ENCODE results near the gene PGRMC2. TPM values are rescaled to one million over a fixed set of nuclear protein-coding genes. Genes with fewer than 3 reads are reported as not detected.

Gene PGRMC2
- total and polyA plus RNA-seq, 4 donors, result 27.5 to 64.4 (median 56.9) TPM

DNA sequence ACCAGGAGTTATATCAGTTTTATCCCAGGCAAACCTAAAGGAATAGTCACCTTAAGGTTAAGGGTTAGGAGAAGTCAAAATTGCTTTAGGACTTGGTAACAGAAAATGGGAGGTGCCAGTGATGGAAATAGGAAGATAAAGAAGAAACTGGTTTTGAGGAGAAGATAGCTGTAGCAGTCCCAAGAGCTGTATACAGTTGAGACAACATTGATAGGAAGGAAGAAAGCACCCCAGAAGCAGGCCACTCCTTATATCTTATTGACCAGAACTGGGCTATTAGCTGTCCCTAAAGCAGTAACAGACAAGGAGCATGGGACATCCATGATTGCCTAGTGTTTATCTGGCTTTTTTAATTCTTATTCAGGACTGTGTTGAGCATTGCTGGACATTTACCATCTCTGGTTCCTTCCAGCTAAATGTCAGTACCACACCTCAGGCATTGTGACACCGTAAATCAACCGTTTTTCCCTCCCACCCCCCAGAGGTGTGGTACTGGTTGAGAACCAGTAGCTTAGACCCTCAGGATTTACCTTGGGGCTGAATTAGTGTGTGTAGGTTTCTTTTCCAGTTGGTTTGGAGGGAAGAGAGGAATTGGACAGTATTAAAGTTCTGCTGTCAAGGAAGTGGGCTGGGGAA, 2.0 kb upstream of the PGRMC2 start:
- no peaks in the 10 kb centered on the region for H3K36me3 ChIP-seq (ENCODE audit: control insufficient read depth, insufficient read depth, low read length)
- H3K4me3 ChIP-seq (ENCODE audit: low read depth, low read length), result no peak overlapping the region
- H3K27ac ChIP-seq (ENCODE audit: low read depth, low read length), result no peak overlapping the region
- H3K4me1 ChIP-seq (ENCODE audit: control insufficient read depth, insufficient read depth, low read length), result peaks cover 9% of the 10 kb centered on the region
- no peaks in the 10 kb centered on the region for H3K27me3 ChIP-seq (ENCODE audit: control insufficient read depth, insufficient read depth, low read length)
- H3K9me3 ChIP-seq (ENCODE audit: control insufficient read depth, insufficient read depth, low read length), result no peaks in the 10 kb centered on the region
- DNase-seq (ENCODE audit: low read depth in 4 of 6, low spot score in 6 of 6), result no peak
- no CpG with 5 or more reads among the region's 2 CpGs for WGBS (ENCODE audit: insufficient coverage)

DNA sequence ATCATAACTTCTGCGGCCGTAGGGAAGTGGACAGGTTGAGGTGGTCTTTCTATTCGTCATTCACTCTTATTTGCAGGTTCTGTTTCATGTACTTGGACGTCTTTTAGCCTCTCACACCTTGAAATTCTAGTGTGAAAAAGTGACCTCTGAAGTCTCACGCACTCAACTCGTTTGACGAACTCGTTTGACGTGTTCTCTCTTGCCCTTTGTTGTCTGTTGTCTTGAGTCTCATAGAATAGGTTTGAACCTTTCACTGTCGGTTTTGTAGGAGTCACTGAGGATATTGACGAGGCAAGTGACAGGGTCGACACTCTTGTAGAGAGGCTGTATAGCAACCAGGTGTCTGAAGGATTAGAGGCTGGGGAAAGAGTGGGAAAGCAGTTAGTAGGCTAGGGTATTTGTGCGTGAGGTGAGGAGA, 1.1 kb upstream of the PGRMC2 start:
- H3K36me3 ChIP-seq (ENCODE audit: control insufficient read depth, insufficient read depth, low read length), result peaks cover 2% of the 10 kb centered on the region
- peak overlapping the region; percentile 94 for H3K27ac ChIP-seq (ENCODE audit: low read depth, low read length)
- peaks cover 9% of the 10 kb centered on the region for H3K4me1 ChIP-seq (ENCODE audit: control insufficient read depth, insufficient read depth, low read length)
- WGBS (ENCODE audit: insufficient coverage), result 3% methylated on average over 10 of the region's 13 CpGs
- H3K4me3 ChIP-seq (ENCODE audit: low read depth, low read length), result peak overlapping the region; percentile 89
- H3K27me3 ChIP-seq (ENCODE audit: control insufficient read depth, insufficient read depth, low read length), result no peaks in the 10 kb centered on the region
- peak in 1 of 6 donors; percentile 15 for DNase-seq (ENCODE audit: low read depth in 4 of 6, low spot score in 6 of 6)
- no peaks in the 10 kb centered on the region for H3K9me3 ChIP-seq (ENCODE audit: control insufficient read depth, insufficient read depth, low read length)

DNA sequence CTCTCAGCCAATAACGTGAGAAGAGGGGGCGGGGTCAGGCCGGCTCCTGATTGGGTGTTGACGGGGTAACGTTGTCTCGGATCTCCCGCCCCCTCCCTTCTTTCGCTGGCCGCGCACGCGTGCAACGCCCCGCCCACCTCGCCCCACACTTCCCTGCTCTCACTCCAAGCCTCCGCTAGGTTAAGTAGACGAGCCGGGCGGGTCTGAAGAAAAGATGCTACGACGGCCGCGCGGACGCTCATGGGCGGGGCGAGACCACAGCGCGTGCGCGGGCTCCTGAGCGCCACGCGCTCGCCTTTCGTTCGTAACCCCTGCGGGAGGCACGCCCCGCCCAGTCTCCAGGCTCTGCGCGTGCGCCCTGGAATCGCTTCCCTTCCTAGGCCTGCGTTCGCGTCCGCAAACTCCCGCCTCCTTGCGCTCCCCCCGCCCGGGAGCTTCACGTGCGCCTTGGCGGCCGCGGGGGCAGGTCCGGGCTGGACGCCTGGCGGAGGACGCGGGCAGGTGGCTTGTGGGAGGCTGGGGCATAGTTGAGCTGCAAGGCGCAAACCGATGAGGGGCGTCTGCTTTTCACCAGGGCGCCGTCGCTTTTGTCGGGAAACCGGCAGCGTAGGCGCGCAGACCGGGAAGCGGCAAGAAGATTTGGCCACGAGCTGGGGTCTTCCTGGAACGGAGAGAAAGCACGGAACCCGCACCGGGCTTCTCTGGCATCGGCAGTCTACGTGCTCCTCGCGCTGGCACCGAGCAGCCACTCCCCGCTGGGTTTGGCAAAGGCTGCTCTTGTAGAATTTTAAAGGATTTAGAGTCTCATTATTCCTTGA, 467 bp upstream of the PGRMC2 start:
- peak; percentile 97 to 100 (median 98) for DNase-seq (ENCODE audit: low read depth in 4 of 6, low spot score in 6 of 6)
- H3K9me3 ChIP-seq (ENCODE audit: control insufficient read depth, insufficient read depth, low read length), result no peaks in the 10 kb centered on the region
- H3K36me3 ChIP-seq (ENCODE audit: control insufficient read depth, insufficient read depth, low read length), result peaks cover 5% of the 10 kb centered on the region
- WGBS (ENCODE audit: insufficient coverage), result under 1% methylated on average over 82 of the region's 86 CpGs
- H3K4me3 ChIP-seq (ENCODE audit: low read depth, low read length), result peak overlapping the region; percentile 89
- H3K27ac ChIP-seq (ENCODE audit: low read depth, low read length), result peak overlapping the region; percentile 94
- H3K4me1 ChIP-seq (ENCODE audit: control insufficient read depth, insufficient read depth, low read length), result peaks cover 9% of the 10 kb centered on the region
- no peaks in the 10 kb centered on the region for H3K27me3 ChIP-seq (ENCODE audit: control insufficient read depth, insufficient read depth, low read length)

DNA sequence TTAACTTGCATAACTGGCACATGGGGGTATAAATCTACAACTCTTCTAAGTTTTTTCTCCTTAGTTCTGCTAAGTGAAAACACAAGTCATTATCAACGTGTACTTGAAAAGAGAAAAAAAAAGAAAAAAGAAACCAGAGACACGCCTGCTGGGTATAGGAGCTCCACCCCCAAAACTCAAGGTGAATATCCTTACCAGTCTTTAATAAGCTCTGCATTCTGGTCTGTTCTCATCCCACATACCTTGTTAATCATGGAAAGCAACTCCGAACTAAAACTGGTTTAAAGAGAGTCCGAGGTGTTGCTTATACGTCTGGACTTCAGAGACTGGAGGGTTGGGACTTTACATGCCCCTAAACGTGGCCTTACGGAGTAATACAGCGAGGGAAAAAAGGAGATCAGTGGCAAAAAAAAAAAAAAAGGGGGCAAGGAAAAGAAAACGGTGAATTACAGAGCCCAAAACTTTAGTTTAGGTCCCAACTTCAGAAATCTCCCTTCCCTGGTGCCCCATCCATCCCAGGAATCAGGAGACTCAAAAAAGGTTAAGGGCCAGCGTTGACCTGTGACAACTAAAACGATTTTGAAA, 1.0 kb downstream of the PGRMC2 start:
- Histone ChIP-seq H3K27me3 (ENCODE audit: control insufficient read depth, insufficient read depth, low read length) (no peaks in the 10 kb centered on the region), H3K4me3 (ENCODE audit: low read depth, low read length) (peak overlapping the region; percentile 89), H3K4me1 (ENCODE audit: control insufficient read depth, insufficient read depth, low read length) (peaks cover 9% of the 10 kb centered on the region), H3K27ac (ENCODE audit: low read depth, low read length) (peak overlapping the region; percentile 94), H3K36me3 (ENCODE audit: control insufficient read depth, insufficient read depth, low read length) (peaks cover 5% of the 10 kb centered on the region), H3K9me3 (ENCODE audit: control insufficient read depth, insufficient read depth, low read length) (no peaks in the 10 kb centered on the region)
- 0% methylated on average over 8 of the region's 11 CpGs for WGBS (ENCODE audit: insufficient coverage)
- peak in 3 of 6 donors; percentile 4 to 32 (median 25) for DNase-seq (ENCODE audit: low read depth in 4 of 6, low spot score in 6 of 6)

DNA sequence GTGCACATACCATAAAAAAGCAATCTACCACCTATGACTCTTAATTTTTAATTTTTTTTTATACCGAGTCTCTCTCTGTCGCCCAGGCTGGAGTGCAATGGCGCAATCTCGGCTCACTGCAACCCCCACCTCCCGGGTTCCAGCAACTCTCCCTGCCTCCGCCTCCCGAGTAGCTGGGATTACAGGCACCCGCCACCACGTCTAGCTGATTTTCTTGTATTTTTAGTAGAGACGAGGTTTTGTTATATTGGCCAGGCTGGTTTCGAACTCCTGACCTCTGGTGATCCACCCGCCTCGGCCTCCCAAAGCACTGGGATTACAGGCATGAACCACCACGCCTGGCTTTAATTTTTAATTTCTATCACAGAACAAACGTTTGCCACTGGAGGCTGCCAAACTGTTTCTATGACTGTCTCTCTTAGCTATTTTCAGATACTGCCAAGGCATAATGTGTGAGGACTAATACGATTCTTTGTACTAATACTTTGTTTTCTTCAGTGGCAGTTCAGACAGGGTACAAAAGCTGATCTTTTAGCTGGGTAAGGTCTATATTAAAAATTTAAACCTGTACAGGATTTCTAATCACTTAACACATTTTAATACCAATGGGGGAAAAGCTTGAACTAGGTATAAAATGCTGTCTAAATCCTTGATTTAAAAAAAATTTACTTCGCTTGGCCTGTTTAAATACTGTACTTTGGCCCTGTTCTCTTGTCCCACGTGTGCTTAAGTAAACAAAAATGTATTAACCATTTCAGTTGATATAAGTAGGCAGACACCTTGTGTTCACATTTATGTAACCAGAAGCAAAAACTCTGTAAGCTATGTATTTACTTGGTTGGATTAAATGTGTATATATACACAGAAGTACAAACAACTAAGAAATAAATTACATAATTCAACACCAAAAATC, 2.3 kb downstream of the PGRMC2 start:
- no peaks in the 10 kb centered on the region for H3K9me3 ChIP-seq (ENCODE audit: control insufficient read depth, insufficient read depth, low read length)
- peaks cover 9% of the 10 kb centered on the region for H3K4me1 ChIP-seq (ENCODE audit: control insufficient read depth, insufficient read depth, low read length)
- H3K4me3 ChIP-seq (ENCODE audit: low read depth, low read length), result no peak overlapping the region
- H3K36me3 ChIP-seq (ENCODE audit: control insufficient read depth, insufficient read depth, low read length), result peaks cover 5% of the 10 kb centered on the region
- DNase-seq (ENCODE audit: low read depth in 4 of 6, low spot score in 6 of 6), result no peak
- 92% methylated on average over 10 of the region's 18 CpGs for WGBS (ENCODE audit: insufficient coverage)
- no peaks in the 10 kb centered on the region for H3K27me3 ChIP-seq (ENCODE audit: control insufficient read depth, insufficient read depth, low read length)
- no peak overlapping the region for H3K27ac ChIP-seq (ENCODE audit: low read depth, low read length)

DNA sequence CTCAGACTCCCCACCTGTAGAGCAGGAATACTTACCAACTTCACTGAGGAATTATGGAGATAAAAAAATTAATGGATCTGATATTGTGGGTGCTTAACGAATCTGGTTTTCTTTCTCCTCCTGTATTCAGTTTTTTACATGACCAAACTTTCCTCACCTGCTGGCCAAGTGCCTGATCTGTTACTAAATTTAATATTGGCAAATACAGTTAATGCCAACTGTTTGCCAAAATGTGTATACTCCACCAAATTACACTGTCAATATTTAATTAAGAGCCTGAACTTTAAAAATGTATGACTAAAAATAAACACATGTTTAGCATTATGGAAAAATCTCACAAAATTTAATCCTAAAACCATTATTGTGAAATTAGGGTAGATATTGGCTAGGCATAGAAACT, 3.3 kb downstream of the PGRMC2 start:
- Histone ChIP-seq H3K4me1 (ENCODE audit: control insufficient read depth, insufficient read depth, low read length) (peaks cover 9% of the 10 kb centered on the region), H3K9me3 (ENCODE audit: control insufficient read depth, insufficient read depth, low read length) (no peaks in the 10 kb centered on the region), H3K36me3 (ENCODE audit: control insufficient read depth, insufficient read depth, low read length) (peaks cover 5% of the 10 kb centered on the region), H3K4me3 (ENCODE audit: low read depth, low read length) (no peak overlapping the region), H3K27me3 (ENCODE audit: control insufficient read depth, insufficient read depth, low read length) (no peaks in the 10 kb centered on the region), H3K27ac (ENCODE audit: low read depth, low read length) (no peak overlapping the region)
- DNase-seq (ENCODE audit: low read depth in 4 of 6, low spot score in 6 of 6), result no peak
- no CpG with 5 or more reads among the region's 1 CpG for WGBS (ENCODE audit: insufficient coverage)

DNA sequence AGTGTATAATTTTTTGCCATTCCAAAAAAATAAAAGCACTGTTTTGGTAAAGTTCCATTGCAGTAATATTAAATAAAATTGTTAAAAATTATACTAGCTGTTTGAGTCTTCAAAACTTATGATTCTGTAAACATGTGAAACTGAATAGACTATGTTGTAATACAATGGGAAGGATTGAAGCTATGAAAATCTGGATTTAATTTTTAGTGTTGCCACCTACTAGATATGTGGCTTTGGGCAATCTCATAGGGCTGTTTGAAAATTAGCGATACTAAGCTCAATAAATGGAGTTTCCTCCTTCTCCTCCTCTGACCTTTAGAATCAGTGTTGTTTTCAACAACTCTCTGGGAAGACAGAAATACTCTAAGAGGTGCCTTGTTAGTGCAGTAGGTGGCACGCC, 4.5 kb downstream of the PGRMC2 start:
- Histone ChIP-seq H3K4me1 (ENCODE audit: control insufficient read depth, insufficient read depth, low read length) (peaks cover 4% of the 10 kb centered on the region), H3K9me3 (ENCODE audit: control insufficient read depth, insufficient read depth, low read length) (no peaks in the 10 kb centered on the region), H3K27me3 (ENCODE audit: control insufficient read depth, insufficient read depth, low read length) (no peaks in the 10 kb centered on the region), H3K27ac (ENCODE audit: low read depth, low read length) (no peak overlapping the region), H3K4me3 (ENCODE audit: low read depth, low read length) (no peak overlapping the region), H3K36me3 (ENCODE audit: control insufficient read depth, insufficient read depth, low read length) (peaks cover 5% of the 10 kb centered on the region)
- DNase-seq (ENCODE audit: low read depth in 4 of 6, low spot score in 6 of 6), result no peak
- no CpG with 5 or more reads among the region's 2 CpGs for WGBS (ENCODE audit: insufficient coverage)

DNA sequence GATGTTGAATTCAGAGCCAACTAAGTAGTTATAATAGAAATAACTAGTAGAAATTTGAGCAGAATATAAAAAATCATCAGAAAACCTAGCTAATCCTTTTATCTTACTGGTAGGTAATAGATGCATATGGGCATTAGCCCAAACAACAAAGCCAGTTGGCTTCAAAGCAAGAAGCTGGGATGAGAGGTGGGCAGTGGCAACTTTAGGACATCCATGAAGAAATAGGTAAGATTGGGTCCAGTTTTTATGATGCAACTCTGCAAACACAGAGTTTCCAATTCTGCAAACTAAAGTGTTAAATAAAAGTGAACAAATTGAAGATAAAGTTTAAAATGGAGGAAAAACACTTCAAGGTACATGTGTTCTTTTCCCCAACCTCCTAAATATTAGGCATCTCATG, 5.1 kb downstream of the PGRMC2 start:
- peaks cover 4% of the 10 kb centered on the region for H3K4me1 ChIP-seq (ENCODE audit: control insufficient read depth, insufficient read depth, low read length)
- no peaks in the 10 kb centered on the region for H3K9me3 ChIP-seq (ENCODE audit: control insufficient read depth, insufficient read depth, low read length)
- no peak overlapping the region for H3K27ac ChIP-seq (ENCODE audit: low read depth, low read length)
- H3K4me3 ChIP-seq (ENCODE audit: low read depth, low read length), result no peak overlapping the region
- peaks cover 5% of the 10 kb centered on the region for H3K36me3 ChIP-seq (ENCODE audit: control insufficient read depth, insufficient read depth, low read length)
- H3K27me3 ChIP-seq (ENCODE audit: control insufficient read depth, insufficient read depth, low read length), result no peaks in the 10 kb centered on the region
- DNase-seq (ENCODE audit: low read depth in 4 of 6, low spot score in 6 of 6), result no peak

DNA sequence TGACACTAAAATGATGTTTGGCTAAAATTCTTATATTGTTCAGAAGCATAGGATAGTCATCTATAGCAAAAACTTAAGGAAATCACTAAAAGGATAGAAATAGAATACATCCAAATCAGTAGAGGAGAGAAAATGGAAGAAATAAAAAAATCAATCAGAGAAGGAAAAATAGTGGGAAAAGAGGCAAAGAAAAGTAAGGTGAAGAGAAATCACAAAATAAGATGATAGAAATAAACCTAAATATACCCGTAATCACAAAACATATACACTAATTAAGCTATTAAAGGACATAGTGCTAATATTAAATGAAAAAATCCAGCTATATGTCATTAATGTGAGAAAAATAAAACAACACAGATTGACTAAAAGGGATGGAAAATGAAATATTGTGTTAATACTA, 6.3 kb downstream of the PGRMC2 start:
- H3K4me1 ChIP-seq (ENCODE audit: control insufficient read depth, insufficient read depth, low read length), result peaks cover 4% of the 10 kb centered on the region

More for the DNA sequence above, 6.3 kb downstream of the PGRMC2 start:
- Histone ChIP-seq H3K36me3 (ENCODE audit: control insufficient read depth, insufficient read depth, low read length) (peaks cover 5% of the 10 kb centered on the region), H3K4me3 (ENCODE audit: low read depth, low read length) (no peak overlapping the region), H3K27me3 (ENCODE audit: control insufficient read depth, insufficient read depth, low read length) (no peaks in the 10 kb centered on the region), H3K27ac (ENCODE audit: low read depth, low read length) (no peak overlapping the region), H3K9me3 (ENCODE audit: control insufficient read depth, insufficient read depth, low read length) (no peaks in the 10 kb centered on the region)
- no CpG with 5 or more reads among the region's 1 CpG for WGBS (ENCODE audit: insufficient coverage)
- no peak for DNase-seq (ENCODE audit: low read depth in 4 of 6, low spot score in 6 of 6)
